LNCAP (cell line): ENCODE results near the gene ZFHX3.

ENCODE experiments used
- CTCF ChIP-seq: fragments of 450-650 bp; IDR thresholded peaks from 2 replicates; pipeline ENCODE4 v1.5.1; 2017; ENCODE audit warnings: mild to moderate bottlenecking

The ZFHX3 gene

GRCh38 chr16:72889616-72890582 is 158.0 kb downstream of the ZFHX3 start:
- TF ChIP-seq CTCF: no peak

- no peak for TF ChIP-seq CTCF
These were observed 160.4 kb downstream of the ZFHX3 start for GRCh38 chr16:72887537-72887936.

- TF ChIP-seq CTCF: no peak
These were observed 161.5 kb downstream of the ZFHX3 start for GRCh38 chr16:72886346-72886974.

- no peak for TF ChIP-seq CTCF
These were observed 163.4 kb downstream of the ZFHX3 start for GRCh38 chr16:72884573-72884972.

GRCh38 chr16:72884037-72884436 is 163.9 kb downstream of the ZFHX3 start:
- no peak for TF ChIP-seq CTCF

- TF ChIP-seq CTCF: no peak
These were observed 168.1 kb downstream of the ZFHX3 start for GRCh38 chr16:72879846-72880245.

GRCh38 chr16:72878301-72879269 is 169.3 kb downstream of the ZFHX3 start:
- no peak for TF ChIP-seq CTCF
